ENCODE data around the gene FGF8.

FGF8 gene

GRCh38 chr10:101741938-101742337 lies 34.0 kb downstream of the FGF8 start:
- Histone ChIP-seq H3K4me1 (ENCODE audit: control insufficient read depth, insufficient read depth, low read length) (peaks cover 9% of the 10 kb centered on the region), H3K27me3 (ENCODE audit: control insufficient read depth, insufficient read depth, low read length) (no peaks in the 10 kb centered on the region), H3K4me3 (ENCODE audit: low read length) (no peak overlapping the region), H3K36me3 (ENCODE audit: control insufficient read depth, insufficient read depth, low read length) (no peaks in the 10 kb centered on the region), H3K9ac (ENCODE audit: low read length) (no peak overlapping the region), H3K9me3 (ENCODE audit: control insufficient read depth, low read length) (no peaks in the 10 kb centered on the region)

GRCh38 chr10:101736666-101737065 lies 39.2 kb downstream of the FGF8 start:
- no peak overlapping the region for H3K9ac ChIP-seq (ENCODE audit: low read length)
- no peaks in the 10 kb centered on the region for H3K27me3 ChIP-seq (ENCODE audit: control insufficient read depth, insufficient read depth, low read length)
- H3K36me3 ChIP-seq (ENCODE audit: control insufficient read depth, insufficient read depth, low read length): no peaks in the 10 kb centered on the region
- no peaks in the 10 kb centered on the region for H3K4me1 ChIP-seq (ENCODE audit: control insufficient read depth, insufficient read depth, low read length)
- no peaks in the 10 kb centered on the region for H3K9me3 ChIP-seq (ENCODE audit: control insufficient read depth, low read length)
- no peak overlapping the region for H3K4me3 ChIP-seq (ENCODE audit: low read length)

GRCh38 chr10:101732096-101732495 lies 43.8 kb downstream of the FGF8 start:
- H3K9me3 ChIP-seq (ENCODE audit: control insufficient read depth, low read length): no peaks in the 10 kb centered on the region
- no peaks in the 10 kb centered on the region for H3K36me3 ChIP-seq (ENCODE audit: control insufficient read depth, insufficient read depth, low read length)
- no peaks in the 10 kb centered on the region for H3K4me1 ChIP-seq (ENCODE audit: control insufficient read depth, insufficient read depth, low read length)
- no peak overlapping the region for H3K9ac ChIP-seq (ENCODE audit: low read length)
- no peak overlapping the region for H3K4me3 ChIP-seq (ENCODE audit: low read length)
- H3K27me3 ChIP-seq (ENCODE audit: control insufficient read depth, insufficient read depth, low read length): no peaks in the 10 kb centered on the region

DNA sequence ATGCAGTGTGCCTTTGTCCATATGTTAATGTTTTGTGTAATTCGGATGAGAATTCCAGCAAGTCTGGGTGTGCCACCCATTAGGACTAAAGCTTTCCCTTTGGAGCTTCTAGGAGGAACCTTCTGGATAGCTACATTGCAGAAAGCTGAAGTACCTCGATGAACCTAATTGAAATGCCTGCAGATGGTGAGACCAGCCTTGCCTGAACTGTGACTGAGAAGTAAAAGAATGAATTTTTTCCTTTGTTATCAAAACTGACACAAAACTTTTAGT lies 49.9 kb downstream of the FGF8 start:
- Histone ChIP-seq H3K9ac (ENCODE audit: low read length) (no peak overlapping the region), H3K36me3 (ENCODE audit: control insufficient read depth, insufficient read depth, low read length) (no peaks in the 10 kb centered on the region), H3K9me3 (ENCODE audit: control insufficient read depth, low read length) (no peaks in the 10 kb centered on the region)

GRCh38 chr10:101725296-101726114 lies 50.4 kb downstream of the FGF8 start:
- H3K36me3 ChIP-seq (ENCODE audit: control insufficient read depth, insufficient read depth, low read length): no peaks in the 10 kb centered on the region

More for the DNA sequence above, 49.9 kb downstream of the FGF8 start:
- H3K4me3 ChIP-seq (ENCODE audit: low read length): no peak overlapping the region
- no peaks in the 10 kb centered on the region for H3K27me3 ChIP-seq (ENCODE audit: control insufficient read depth, insufficient read depth, low read length)
- peaks cover 12% of the 10 kb centered on the region for H3K4me1 ChIP-seq (ENCODE audit: control insufficient read depth, insufficient read depth, low read length)

DNA sequence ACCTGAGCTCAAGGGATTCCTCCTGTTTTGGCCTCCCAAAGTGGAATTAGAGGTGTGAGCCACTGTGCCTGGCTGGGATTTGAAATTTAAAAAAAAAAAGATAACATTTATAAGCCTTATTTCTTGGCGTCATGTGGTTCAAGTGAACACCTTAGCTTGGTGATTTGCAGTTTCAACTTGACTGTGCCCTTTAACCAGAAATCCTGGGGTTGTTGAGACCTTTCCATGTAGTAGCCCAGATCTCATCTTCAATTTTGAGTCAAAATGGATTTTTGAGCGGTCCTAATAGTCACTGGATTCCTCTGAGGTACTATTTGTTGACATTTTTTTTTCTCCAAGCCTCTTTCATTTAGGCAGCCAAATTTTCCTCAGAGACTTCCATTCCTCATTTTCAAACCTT lies 51.5 kb downstream of the FGF8 start:
- no peak overlapping the region for H3K9ac ChIP-seq (ENCODE audit: low read length)
- no peaks in the 10 kb centered on the region for H3K9me3 ChIP-seq (ENCODE audit: control insufficient read depth, low read length)
- no peaks in the 10 kb centered on the region for H3K27me3 ChIP-seq (ENCODE audit: control insufficient read depth, insufficient read depth, low read length)
- H3K36me3 ChIP-seq (ENCODE audit: control insufficient read depth, insufficient read depth, low read length): no peaks in the 10 kb centered on the region
- peaks cover 12% of the 10 kb centered on the region for H3K4me1 ChIP-seq (ENCODE audit: control insufficient read depth, insufficient read depth, low read length)
- no peak overlapping the region for H3K4me3 ChIP-seq (ENCODE audit: low read length)

More at GRCh38 chr10:101725296-101726114, 50.4 kb downstream of the FGF8 start:
- Histone ChIP-seq H3K9ac (ENCODE audit: low read length) (no peak overlapping the region), H3K4me3 (ENCODE audit: low read length) (no peak overlapping the region), H3K4me1 (ENCODE audit: control insufficient read depth, insufficient read depth, low read length) (peaks cover 12% of the 10 kb centered on the region), H3K9me3 (ENCODE audit: control insufficient read depth, low read length) (no peaks in the 10 kb centered on the region), H3K27me3 (ENCODE audit: control insufficient read depth, insufficient read depth, low read length) (no peaks in the 10 kb centered on the region)

DNA sequence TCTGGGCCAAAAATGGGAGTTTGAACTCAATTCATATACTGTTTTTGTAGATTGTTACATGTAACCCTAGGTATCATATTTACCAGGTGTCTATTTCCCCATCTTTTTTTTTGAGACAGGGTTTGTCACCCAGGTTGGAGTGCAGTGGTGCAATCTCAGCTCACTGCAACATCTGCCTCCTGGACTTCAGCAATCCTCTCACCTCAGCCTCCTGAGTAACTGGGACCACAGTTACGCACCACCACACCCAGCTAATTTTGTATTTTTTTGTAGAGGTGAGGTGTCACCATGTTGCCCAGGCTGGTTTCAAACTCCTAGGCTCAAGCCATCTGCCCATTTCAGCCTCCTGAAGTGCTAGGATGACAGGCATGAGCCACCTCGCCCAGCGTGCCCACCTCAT lies 52.7 kb downstream of the FGF8 start:
- H3K9me3 ChIP-seq (ENCODE audit: control insufficient read depth, low read length): no peaks in the 10 kb centered on the region
- no peaks in the 10 kb centered on the region for H3K27me3 ChIP-seq (ENCODE audit: control insufficient read depth, insufficient read depth, low read length)
- no peak overlapping the region for H3K4me3 ChIP-seq (ENCODE audit: low read length)
- H3K4me1 ChIP-seq (ENCODE audit: control insufficient read depth, insufficient read depth, low read length): peaks cover 12% of the 10 kb centered on the region
- no peak overlapping the region for H3K9ac ChIP-seq (ENCODE audit: low read length)
- no peaks in the 10 kb centered on the region for H3K36me3 ChIP-seq (ENCODE audit: control insufficient read depth, insufficient read depth, low read length)

DNA sequence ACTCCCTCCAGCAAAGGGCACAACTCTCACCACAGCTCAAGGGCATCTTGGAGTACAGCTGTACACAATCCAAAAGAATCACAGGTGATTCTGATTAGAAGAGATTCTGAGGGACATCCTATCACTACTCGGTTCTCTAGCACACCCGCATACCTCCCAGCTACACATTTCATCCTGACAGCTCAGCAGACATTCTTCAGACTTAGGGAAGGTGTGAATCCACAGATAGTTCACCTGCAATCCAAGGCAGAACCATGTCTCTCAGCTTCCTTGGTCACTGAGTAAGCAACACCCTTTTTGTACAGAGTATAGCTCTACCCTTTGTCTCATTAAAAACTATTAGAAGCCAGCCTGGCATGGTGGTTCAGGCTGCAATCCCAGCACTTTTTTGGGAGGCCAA lies 54.1 kb downstream of the FGF8 start:
- Histone ChIP-seq H3K36me3 (ENCODE audit: control insufficient read depth, insufficient read depth, low read length) (no peaks in the 10 kb centered on the region), H3K27me3 (ENCODE audit: control insufficient read depth, insufficient read depth, low read length) (no peaks in the 10 kb centered on the region), H3K4me3 (ENCODE audit: low read length) (no peak overlapping the region), H3K9ac (ENCODE audit: low read length) (no peak overlapping the region), H3K9me3 (ENCODE audit: control insufficient read depth, low read length) (no peaks in the 10 kb centered on the region), H3K4me1 (ENCODE audit: control insufficient read depth, insufficient read depth, low read length) (peaks cover 17% of the 10 kb centered on the region)

GRCh38 chr10:101720606-101721230 lies 55.2 kb downstream of the FGF8 start:
- no peak overlapping the region for H3K9ac ChIP-seq (ENCODE audit: low read length)
- no peaks in the 10 kb centered on the region for H3K36me3 ChIP-seq (ENCODE audit: control insufficient read depth, insufficient read depth, low read length)
- peaks cover 16% of the 10 kb centered on the region for H3K4me1 ChIP-seq (ENCODE audit: control insufficient read depth, insufficient read depth, low read length)
- H3K9me3 ChIP-seq (ENCODE audit: control insufficient read depth, low read length): no peaks in the 10 kb centered on the region
- no peaks in the 10 kb centered on the region for H3K27me3 ChIP-seq (ENCODE audit: control insufficient read depth, insufficient read depth, low read length)
- H3K4me3 ChIP-seq (ENCODE audit: low read length): no peak overlapping the region
